Transverse colon (tissue), 4 donors: ENCODE measurements around the gene CPEB3. TPM values are rescaled to one million over a fixed set of nuclear protein-coding genes. Genes with fewer than 3 reads are reported as not detected.

ENCODE experiments used
- DNase-seq: peaks from one replicate; pipeline ENCODE4 v3.0.0-alpha.2; 2019
- H3K27ac ChIP-seq, 4 donors: fragments of 200-600 bp; sonication (generic); 2 replicates each; pipeline ENCODE4 v1.5.1; 2016 to 2018; ENCODE audit warnings: inconsistent platforms in 4 of 4
- H3K27me3 ChIP-seq: fragments of 200-600 bp; sonication (generic); 2 replicates; pipeline ENCODE4 v1.5.1; 2017; ENCODE audit warnings: inconsistent platforms
- H3K36me3 ChIP-seq, 4 donors: fragments of 200-600 bp; sonication (generic); 2 replicates each; pipeline ENCODE4 v1.5.1; 2017 to 2019; ENCODE audit warnings: inconsistent platforms in 4 of 4
- H3K4me1 ChIP-seq, 4 donors: fragments of 200-600 bp; sonication (generic); 2 replicates each; pipeline ENCODE4 v1.5.1; 2017 to 2020; ENCODE audit warnings: inconsistent platforms in 4 of 4
- H3K4me3 ChIP-seq, 4 donors: fragments of 200-600 bp; sonication (generic); 1 replicate in 1 of 4; 2 replicates in 3 of 4; pipeline versions ENCODE4 v1.5.1 to v1.6.1; 2017 to 2019; ENCODE audit warnings: inconsistent platforms in 4 of 4
- H3K9me3 ChIP-seq, 2 donors: fragments of 200-600 bp; sonication (generic); 2 replicates each; pipeline ENCODE4 v1.5.1; 2017 to 2019; ENCODE audit warnings: inconsistent platforms in 2 of 2
- EP300 ChIP-seq: sonication (generic); formaldehyde crosslinking; IDR thresholded peaks from one replicate; pipeline ENCODE4 v1.6.1; 2017; ENCODE audit warnings: antibody characterized with exemption, low read depth
- POLR2A ChIP-seq: fragments of 450-650 bp; IDR thresholded peaks from one replicate; pipeline ENCODE4 v1.6.1; 2016; ENCODE audit warnings: antibody characterized with exemption, mild to moderate bottlenecking, moderate library complexity
- POLR2AphosphoS5 ChIP-seq, 3 donors: sonication (generic); formaldehyde crosslinking; IDR thresholded peaks; one replicate each; pipeline ENCODE4 v1.6.1; 2016; ENCODE audit warnings: antibody characterized with exemption in 3 of 3
- WGBS, 2 donors: methylation state at CpG; one replicate each; pipeline ENCODE4 v1.1.5; 2018; ENCODE audit warnings: low coverage in 1 of 2; 5-methylcytosine and 5-hydroxymethylcytosine counted together
- in situ Hi-C, 4 donors: fragments of 200-750 bp; cut with MboI; loops; one replicate each; pipeline versions ENCODE4 v1.15.0 to v1.15.1; 2017; ENCODE audit warnings: low sequenced_read_pairs in 3 of 4, low pct_ligation_motif_present in 1 of 4, low pct_unique_long_range_greater_than_20kb in 1 of 4
- intact Hi-C: fragments of 100-400 bp; cut with DNase I; formaldehyde crosslinking; loops from one replicate; pipeline ENCODE4 v1.15.1; 2023; ENCODE audit warnings: low total_unique reads
- total RNA-seq, 4 donors: library from RNA; depleted of rRNA; stranded (reverse); fragments of >200 nt; gene quantifications; one replicate each; pipeline ENCODE4 v1.1.0, GENCODE V29; 2016
- TF ChIP-seq, protein P1 (sequence below), 5 experiments: fragments of 200-600 bp in 3 of 5; fragments of 450-650 bp in 2 of 5; sonication (generic) in 3 of 5; IDR thresholded peaks; 1 replicate in 2 of 5; 2 replicates in 3 of 5; pipeline ENCODE4 v1.5.1; 2016 to 2017; ENCODE audit warnings: antibody characterized with exemption in 5 of 5, inconsistent platforms in 3 of 5, mild to moderate bottlenecking in 2 of 5, moderate library complexity in 1 of 5

CPEB3 gene
- total RNA-seq, 4 donors from 2014 or later: 10.9 to 24.3 (median 13.1) TPM

DNA sequence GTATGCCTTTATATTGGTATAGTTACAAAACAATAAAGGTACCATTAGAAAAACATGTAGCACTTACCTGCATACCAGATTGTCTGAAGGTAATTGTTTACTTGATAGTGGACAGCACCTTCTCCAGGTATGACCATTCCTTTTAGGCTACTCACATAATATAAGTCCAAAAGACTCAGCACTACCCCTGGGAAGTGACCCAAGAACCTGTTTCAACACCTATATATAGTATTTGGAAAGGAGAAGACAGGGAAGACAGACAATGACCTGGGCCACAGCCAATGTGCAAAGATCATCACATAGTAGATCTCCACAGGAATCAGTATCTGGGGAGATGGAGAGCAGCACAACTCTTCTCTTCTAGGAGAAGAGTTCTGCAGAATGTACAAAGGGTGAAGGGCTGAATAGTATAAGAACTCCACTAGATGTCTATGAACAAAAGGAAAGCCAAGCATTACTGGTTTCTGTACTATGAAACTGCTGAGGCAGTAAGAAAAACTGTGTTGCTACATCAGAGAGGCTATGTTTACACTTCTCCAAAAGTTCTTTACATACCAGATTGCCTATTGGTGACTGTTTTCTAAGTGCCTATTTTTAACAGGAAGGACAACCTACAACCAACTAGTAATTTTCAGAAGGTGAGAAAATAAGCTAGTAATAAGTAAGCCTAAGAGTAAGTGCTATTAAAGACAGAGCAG is 208.1 kb downstream of the CPEB3 start:
- intact Hi-C loops (loop anchor here (10.0 kb wide), 1 partner anchor 212 kb away; the partner anchor contains the start of genes CPEB3 and MARCHF5), in situ Hi-C loops (loop anchor here (5.0 to 10.0 kb wide), 4 partner anchors 202 to 352 kb away; partner anchors contain the start of genes CPEB3 (in 1 of the 4) and MARCHF5 (in 1 of the 4))
- H3K4me1 ChIP-seq: peaks cover 0 to 7% (median 0%) of the 10 kb centered on the region in 4 donors
- TF ChIP-seq POLR2A (no peak), EP300 (no peak), POLR2AphosphoS5 (IDR thresholded peaks at IDR 0.05) (no peak)
- TF ChIP-seq, protein P1, sequence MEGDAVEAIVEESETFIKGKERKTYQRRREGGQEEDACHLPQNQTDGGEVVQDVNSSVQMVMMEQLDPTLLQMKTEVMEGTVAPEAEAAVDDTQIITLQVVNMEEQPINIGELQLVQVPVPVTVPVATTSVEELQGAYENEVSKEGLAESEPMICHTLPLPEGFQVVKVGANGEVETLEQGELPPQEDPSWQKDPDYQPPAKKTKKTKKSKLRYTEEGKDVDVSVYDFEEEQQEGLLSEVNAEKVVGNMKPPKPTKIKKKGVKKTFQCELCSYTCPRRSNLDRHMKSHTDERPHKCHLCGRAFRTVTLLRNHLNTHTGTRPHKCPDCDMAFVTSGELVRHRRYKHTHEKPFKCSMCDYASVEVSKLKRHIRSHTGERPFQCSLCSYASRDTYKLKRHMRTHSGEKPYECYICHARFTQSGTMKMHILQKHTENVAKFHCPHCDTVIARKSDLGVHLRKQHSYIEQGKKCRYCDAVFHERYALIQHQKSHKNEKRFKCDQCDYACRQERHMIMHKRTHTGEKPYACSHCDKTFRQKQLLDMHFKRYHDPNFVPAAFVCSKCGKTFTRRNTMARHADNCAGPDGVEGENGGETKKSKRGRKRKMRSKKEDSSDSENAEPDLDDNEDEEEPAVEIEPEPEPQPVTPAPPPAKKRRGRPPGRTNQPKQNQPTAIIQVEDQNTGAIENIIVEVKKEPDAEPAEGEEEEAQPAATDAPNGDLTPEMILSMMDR (IDR thresholded peaks at IDR 0.05): no peak
- no peak overlapping the region for H3K4me3 ChIP-seq
- peaks cover 0 to 15% (median 0%) of the 10 kb centered on the region in 4 donors for H3K36me3 ChIP-seq
- H3K27me3 ChIP-seq: no peaks in the 10 kb centered on the region
- no peaks in the 10 kb centered on the region for H3K9me3 ChIP-seq
- no peak overlapping the region for H3K27ac ChIP-seq
- no peak for DNase-seq

DNA sequence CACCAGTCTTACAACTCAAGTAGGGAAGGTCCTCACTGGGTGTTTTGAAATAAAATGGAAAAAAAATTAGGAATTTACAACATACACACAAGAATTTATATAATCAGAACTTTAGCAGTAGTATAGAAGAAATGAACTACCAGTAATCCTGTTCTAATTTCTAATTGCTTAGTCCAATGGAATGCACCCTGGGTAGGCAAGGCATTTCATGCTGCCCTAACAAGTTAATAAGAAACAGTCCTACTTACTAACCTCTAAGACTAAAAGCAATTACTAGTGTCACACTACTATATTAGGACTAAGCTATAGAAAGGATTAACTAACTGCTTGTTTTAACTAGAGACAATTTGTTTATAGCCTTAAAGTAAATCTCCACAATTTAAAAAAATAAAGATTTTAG is 209.2 kb downstream of the CPEB3 start:
- TF ChIP-seq POLR2A: no peak
- no peak for TF ChIP-seq EP300
- TF ChIP-seq, protein P1 (IDR thresholded peaks at IDR 0.05): no peak
- no peak for TF ChIP-seq POLR2AphosphoS5 (IDR thresholded peaks at IDR 0.05)
- no peak overlapping the region for H3K4me3 ChIP-seq
- H3K27me3 ChIP-seq: no peaks in the 10 kb centered on the region
- no peaks in the 10 kb centered on the region for H3K9me3 ChIP-seq
- peaks cover 0 to 15% (median 0%) of the 10 kb centered on the region in 4 donors for H3K36me3 ChIP-seq
- DNase-seq: no peak
- intact Hi-C loops: loop anchor here (10.0 kb wide), 1 partner anchor 213 kb away; the partner anchor contains the start of genes CPEB3 and MARCHF5
- H3K4me1 ChIP-seq: peaks cover 0 to 7% (median 0%) of the 10 kb centered on the region in 4 donors
- in situ Hi-C loops: loop anchor here (5.0 to 10.0 kb wide), 4 partner anchors 203 to 353 kb away; partner anchors contain the start of genes CPEB3 (in 1 of the 4) and MARCHF5 (in 1 of the 4)
- H3K27ac ChIP-seq: no peak overlapping the region

DNA sequence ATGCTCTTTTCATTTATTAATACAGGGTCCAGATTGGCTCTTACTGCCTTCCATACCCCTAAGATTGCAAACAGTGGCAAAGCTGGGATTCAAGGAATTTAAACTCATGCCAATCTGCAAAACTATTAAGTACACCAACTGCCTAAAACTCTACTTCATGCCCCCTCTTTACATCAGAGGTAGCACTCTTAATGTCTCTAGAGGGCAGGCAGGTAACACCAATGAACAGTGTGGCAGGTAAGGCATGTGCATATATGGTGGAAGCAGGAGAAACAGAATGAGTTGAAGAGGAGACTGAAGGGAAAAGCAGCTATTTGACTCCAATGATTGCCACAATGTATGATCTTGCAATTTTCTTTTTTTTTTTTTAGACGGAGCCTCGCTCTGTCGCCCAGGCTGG is 210.6 kb downstream of the CPEB3 start:
- DNase-seq: no peak
- Histone ChIP-seq H3K4me3 (no peak overlapping the region), H3K9me3 (no peaks in the 10 kb centered on the region), H3K27ac (no peak overlapping the region), H3K27me3 (no peaks in the 10 kb centered on the region), H3K36me3 (peaks cover 0 to 15% (median 0%) of the 10 kb centered on the region in 4 donors), H3K4me1 (peaks cover 0 to 7% (median 0%) of the 10 kb centered on the region in 4 donors)
- TF ChIP-seq EP300 (no peak), POLR2A (no peak), POLR2AphosphoS5 (IDR thresholded peaks at IDR 0.05) (no peak)
- TF ChIP-seq, protein P1 (IDR thresholded peaks at IDR 0.05): no peak
- WGBS, 2 donors: 87 to 100% methylated on average over 2 to 3 of the region's 3 CpGs
- in situ Hi-C loops: loop anchor here (5.0 to 10.0 kb wide), 4 partner anchors 205 to 355 kb away; partner anchors contain the start of genes CPEB3 (in 1 of the 4) and MARCHF5 (in 1 of the 4)
- intact Hi-C loops: loop anchor here (10.0 kb wide), 1 partner anchor 215 kb away; the partner anchor contains the start of genes CPEB3 and MARCHF5

DNA sequence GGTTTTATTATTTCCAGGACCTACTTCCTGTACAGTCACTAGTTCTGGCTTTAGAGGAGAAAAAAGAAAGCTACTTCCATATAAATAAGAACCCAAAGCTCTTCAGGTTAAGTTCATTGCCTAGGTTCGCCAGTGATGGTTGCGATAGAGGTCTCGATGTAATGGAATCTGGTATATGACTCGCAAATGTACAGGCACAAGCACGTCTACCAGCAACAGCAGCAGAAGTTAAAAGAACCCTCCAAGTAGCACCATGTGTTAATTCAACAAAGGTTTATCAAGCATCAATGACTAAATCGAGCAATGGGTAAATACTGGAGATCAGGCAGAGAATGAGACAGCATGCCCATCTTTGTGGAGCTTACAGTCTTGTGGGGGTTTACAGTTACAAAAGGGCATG is 211.9 kb downstream of the CPEB3 start:
- 95 to 100% methylated on average over 5 to 6 of the region's 6 CpGs for WGBS, 2 donors
- in situ Hi-C loops: no loop called here

More for the DNA sequence above, 211.9 kb downstream of the CPEB3 start:
- TF ChIP-seq POLR2A (no peak), EP300 (no peak), POLR2AphosphoS5 (IDR thresholded peaks at IDR 0.05) (no peak)
- TF ChIP-seq, protein P1 (IDR thresholded peaks at IDR 0.05): no peak
- no peak for DNase-seq
- H3K4me1 ChIP-seq: peaks cover 0 to 7% (median 0%) of the 10 kb centered on the region in 4 donors
- intact Hi-C loops: no loop called here
- H3K4me3 ChIP-seq: no peak overlapping the region
- no peaks in the 10 kb centered on the region for H3K9me3 ChIP-seq
- H3K36me3 ChIP-seq: peaks cover 0 to 15% (median 0%) of the 10 kb centered on the region in 4 donors
- no peaks in the 10 kb centered on the region for H3K27me3 ChIP-seq
- H3K27ac ChIP-seq: no peak overlapping the region
